ENCODE measurements around the gene TTF1.
"Not testable (repeated sequence)": the region's sequence is repeated elsewhere in the genome, so short reads cannot be mapped to it uniquely, and the experiment has no call there.

The TTF1 gene

DNA sequence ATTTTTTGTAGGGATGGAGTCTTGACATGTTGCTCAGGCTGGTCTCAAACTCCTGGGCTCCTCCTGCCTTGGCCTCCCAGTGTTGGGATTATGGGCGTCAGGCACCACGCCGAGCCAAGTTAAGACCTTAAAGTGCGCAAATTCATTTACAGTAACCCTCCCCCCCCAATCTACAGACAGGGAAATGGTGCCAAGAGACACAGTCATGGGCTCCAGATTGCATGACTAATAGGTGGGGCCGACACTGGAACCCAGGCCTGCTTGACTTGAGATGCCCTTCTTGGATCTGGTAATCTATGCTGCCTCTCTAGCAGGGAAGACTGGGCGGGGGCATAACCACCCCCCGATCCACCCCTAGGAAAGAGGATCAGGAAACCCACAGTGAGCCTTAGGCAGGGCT, 19.5 kb downstream of the TTF1 start:
- TF ChIP-seq, protein P1, sequence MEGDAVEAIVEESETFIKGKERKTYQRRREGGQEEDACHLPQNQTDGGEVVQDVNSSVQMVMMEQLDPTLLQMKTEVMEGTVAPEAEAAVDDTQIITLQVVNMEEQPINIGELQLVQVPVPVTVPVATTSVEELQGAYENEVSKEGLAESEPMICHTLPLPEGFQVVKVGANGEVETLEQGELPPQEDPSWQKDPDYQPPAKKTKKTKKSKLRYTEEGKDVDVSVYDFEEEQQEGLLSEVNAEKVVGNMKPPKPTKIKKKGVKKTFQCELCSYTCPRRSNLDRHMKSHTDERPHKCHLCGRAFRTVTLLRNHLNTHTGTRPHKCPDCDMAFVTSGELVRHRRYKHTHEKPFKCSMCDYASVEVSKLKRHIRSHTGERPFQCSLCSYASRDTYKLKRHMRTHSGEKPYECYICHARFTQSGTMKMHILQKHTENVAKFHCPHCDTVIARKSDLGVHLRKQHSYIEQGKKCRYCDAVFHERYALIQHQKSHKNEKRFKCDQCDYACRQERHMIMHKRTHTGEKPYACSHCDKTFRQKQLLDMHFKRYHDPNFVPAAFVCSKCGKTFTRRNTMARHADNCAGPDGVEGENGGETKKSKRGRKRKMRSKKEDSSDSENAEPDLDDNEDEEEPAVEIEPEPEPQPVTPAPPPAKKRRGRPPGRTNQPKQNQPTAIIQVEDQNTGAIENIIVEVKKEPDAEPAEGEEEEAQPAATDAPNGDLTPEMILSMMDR (IDR thresholded peaks at IDR 0.05; ENCODE audit: low read depth, low read length, missing control alignments) = no peak
- H3K4me3 ChIP-seq (ENCODE audit: low read depth, low read length) = no peak overlapping the region
- no peak for DNase-seq (ENCODE audit: low read depth)

- H3K4me3 ChIP-seq (ENCODE audit: low read depth, low read length) = peak overlapping the region; percentile 3; the same call in 1 of the 2 replicates
- peak; percentile 66 for DNase-seq (ENCODE audit: low read depth)
- TF ChIP-seq, protein P1 (IDR thresholded peaks at IDR 0.05; ENCODE audit: low read depth, low read length, missing control alignments) = no peak
Measured at GRCh38 chr9:132384376-132384775, 22.3 kb downstream of the TTF1 start.

GRCh38 chr9:132383462-132383883, 23.2 kb downstream of the TTF1 start:
- H3K4me3 ChIP-seq (ENCODE audit: low read depth, low read length) = no peak overlapping the region; the same call in 1 of the 2 replicates
- TF ChIP-seq, protein P1 (IDR thresholded peaks at IDR 0.05; ENCODE audit: low read depth, low read length, missing control alignments) = no peak
- DNase-seq (ENCODE audit: low read depth) = peak; percentile 70

DNA sequence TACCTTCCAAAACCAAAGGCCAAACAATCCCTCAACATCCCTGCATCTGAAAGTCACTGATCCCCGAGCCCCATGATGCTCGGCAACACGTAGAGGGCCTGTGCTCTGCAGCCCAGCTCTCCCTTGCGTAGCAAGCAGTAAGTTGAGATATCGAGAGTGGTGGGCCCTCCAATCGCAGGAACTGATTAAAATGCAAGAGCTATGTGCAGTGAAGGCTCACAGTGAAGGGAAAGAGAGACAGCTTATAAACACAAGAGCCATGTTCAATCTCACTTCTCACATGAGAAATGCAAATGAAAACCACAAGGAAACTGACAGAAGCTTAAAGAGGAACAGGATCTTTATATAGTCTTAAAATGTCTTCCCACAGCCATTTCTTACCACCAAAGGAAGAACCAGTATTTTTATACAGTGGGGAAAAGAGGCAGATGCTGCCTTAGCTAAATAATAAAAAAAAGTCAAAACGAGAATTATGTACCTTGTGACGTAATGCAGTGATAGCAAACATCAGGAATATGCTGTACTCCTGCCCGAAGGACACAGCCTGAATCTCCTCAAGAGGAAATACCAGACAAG, 24.6 kb downstream of the TTF1 start:
- DNase-seq (ENCODE audit: low read depth) = peak; percentile 95
- peak overlapping the region; percentile 13 for H3K4me3 ChIP-seq (ENCODE audit: low read depth, low read length)
- TF ChIP-seq, protein P1 (IDR thresholded peaks at IDR 0.05; ENCODE audit: low read depth, low read length, missing control alignments) = no peak

- not testable (repeated sequence) for DNase-seq (ENCODE audit: low read depth); H3K4me3 ChIP-seq (ENCODE audit: low read depth, low read length)
Measured at GRCh38 chr9:132378416-132378815, 28.2 kb downstream of the TTF1 start.

GRCh38 chr9:132377769-132378168, 28.9 kb downstream of the TTF1 start:
- H3K4me3 ChIP-seq (ENCODE audit: low read depth, low read length); DNase-seq (ENCODE audit: low read depth): not testable (repeated sequence)

DNA sequence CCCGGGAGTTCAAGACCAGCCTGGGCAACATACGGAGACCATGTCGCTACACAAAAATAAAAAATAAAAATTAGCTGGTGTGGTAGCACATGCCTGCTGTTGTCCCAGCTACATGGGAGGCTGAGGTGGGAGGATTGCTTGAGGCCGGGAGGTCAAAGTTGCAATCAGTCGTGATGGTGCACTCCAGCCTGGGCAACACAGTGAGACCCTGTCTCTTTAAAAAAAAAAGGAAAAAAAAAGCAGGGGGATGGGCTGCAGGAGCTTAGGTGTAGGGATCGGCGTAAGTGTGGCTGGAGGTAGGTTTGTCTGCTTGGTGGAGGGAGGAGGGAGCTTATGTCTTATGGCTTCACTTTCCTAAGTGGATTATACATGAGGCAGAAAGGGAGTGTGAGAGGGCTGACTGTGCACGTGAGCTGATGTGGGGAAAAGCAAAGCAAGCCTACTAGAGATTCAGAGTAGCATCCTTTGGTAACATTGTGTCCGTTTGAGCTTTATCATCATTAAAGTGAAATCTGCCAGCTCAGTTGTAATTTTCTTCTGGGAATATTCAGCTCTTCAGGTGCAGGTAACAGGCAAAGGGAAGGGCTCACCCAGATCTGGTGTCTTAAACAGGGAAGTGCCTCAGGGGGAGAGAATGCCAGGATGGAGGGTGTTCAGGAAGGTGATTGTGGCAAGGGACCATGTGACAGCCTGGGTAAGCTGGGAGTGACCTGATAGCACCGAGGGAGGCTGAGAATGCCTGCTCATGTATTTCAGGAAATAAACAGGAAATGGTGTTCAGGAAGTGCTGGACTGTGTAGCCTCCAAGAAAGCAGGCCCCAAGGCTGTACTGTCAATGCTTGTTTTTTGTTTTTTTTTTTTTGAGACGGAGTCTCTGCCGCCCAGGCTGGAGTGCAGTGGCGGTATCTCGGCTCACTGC, 34.2 kb downstream of the TTF1 start:
- TF ChIP-seq, protein P1 (IDR thresholded peaks at IDR 0.05; ENCODE audit: low read depth, low read length, missing control alignments) = no peak
- no peak overlapping the region for H3K4me3 ChIP-seq (ENCODE audit: low read depth, low read length)
- DNase-seq (ENCODE audit: low read depth) = no peak

- DNase-seq (ENCODE audit: low read depth) = no peak
- TF ChIP-seq, protein P1 (IDR thresholded peaks at IDR 0.05; ENCODE audit: low read depth, low read length, missing control alignments) = no peak
- no peak overlapping the region for H3K4me3 ChIP-seq (ENCODE audit: low read depth, low read length)
Measured at GRCh38 chr9:132370592-132370991, 36.0 kb downstream of the TTF1 start.
